IMR-90 (cell line): ENCODE results near the gene PIMREG.

Source experiments
- BHLHE40 ChIP-seq: fragments of 150-350 bp; IDR thresholded peaks from 2 replicates; pipeline ENCODE4 v1.6.1; 2016; ENCODE audit warnings: mild to moderate bottlenecking, low read depth, low read length
- CEBPB ChIP-seq: IDR thresholded peaks from 2 replicates; pipeline ENCODE4 v1.6.1; 2012; ENCODE audit warnings: low read depth, low read length, improper control_type of control experiment
- CHD1 ChIP-seq: IDR thresholded peaks from 2 replicates; pipeline ENCODE4 v1.6.1; 2012; ENCODE audit warnings: low read depth, low read length, improper control_type of control experiment
- CTCF ChIP-seq: conservative IDR thresholded peaks from 2 replicates; pipeline ENCODE4 v1.5.1; 2012; ENCODE audit warnings: mild to moderate bottlenecking, low read depth, low read length, improper control_type of control experiment
- ELK1 ChIP-seq: fragments of 150-350 bp; IDR thresholded peaks from 2 replicates; pipeline ENCODE4 v1.6.1; 2016; ENCODE audit warnings: low read depth, mild to moderate bottlenecking, low read length, moderate library complexity, borderline replicate concordance
- FOS ChIP-seq: fragments of 150-350 bp; IDR thresholded peaks from 2 replicates; pipeline ENCODE4 v1.6.1; 2016; ENCODE audit warnings: low read depth, low read length
- MAFK ChIP-seq: IDR thresholded peaks from 2 replicates; pipeline ENCODE4 v1.6.1; 2012; ENCODE audit warnings: low read depth, low read length, improper control_type of control experiment
- NFE2L2 ChIP-seq: fragments of 150-350 bp; IDR thresholded peaks from 2 replicates; pipeline ENCODE4 v1.6.1; 2016; ENCODE audit warnings: low read depth, mild to moderate bottlenecking, low read length
- POLR2A ChIP-seq: IDR thresholded peaks from 2 replicates; pipeline ENCODE4 v1.6.1; 2012; ENCODE audit warnings: mild to moderate bottlenecking, low read depth, low read length
- RAD21 ChIP-seq: IDR thresholded peaks from 2 replicates; pipeline ENCODE4 v1.6.1; 2012; ENCODE audit warnings: low read length, improper control_type of control experiment
- RCOR1 ChIP-seq: IDR thresholded peaks from 2 replicates; pipeline ENCODE4 v1.6.1; 2012; ENCODE audit warnings: mild to moderate bottlenecking, low read length, improper control_type of control experiment; ENCODE audit not compliant: insufficient replicate concordance
- RFX5 ChIP-seq: IDR thresholded peaks from 2 replicates; pipeline ENCODE4 v1.8.0; 2012; ENCODE audit warnings: low read depth, mild to moderate bottlenecking, low read length, moderate library complexity
- SMC3 ChIP-seq: fragments of 150-350 bp; IDR thresholded peaks from 2 replicates; pipeline ENCODE4 v1.6.1; 2016; ENCODE audit warnings: low read depth, mild to moderate bottlenecking, antibody characterized with exemption, low read length, moderate library complexity
- USF2 ChIP-seq: fragments of 150-350 bp; IDR thresholded peaks from 2 replicates; pipeline ENCODE4 v1.6.1; 2017; ENCODE audit warnings: mild to moderate bottlenecking, antibody characterized with exemption, low read length, low read depth

GRCh38 chr17:6496640-6497441 lies 52.6 kb downstream of the PIMREG start:
- TF ChIP-seq CEBPB (no peak), POLR2A (no peak), MAFK (no peak), CTCF (no peak), SMC3 (no peak), ELK1 (no peak), USF2 (no peak), BHLHE40 (no peak), RAD21 (no peak), NFE2L2 (no peak), RFX5 (no peak), CHD1 (no peak), RCOR1 (no peak), FOS (no peak)
